ENCODE measurements around the gene LTA.

The LTA gene

DNA sequence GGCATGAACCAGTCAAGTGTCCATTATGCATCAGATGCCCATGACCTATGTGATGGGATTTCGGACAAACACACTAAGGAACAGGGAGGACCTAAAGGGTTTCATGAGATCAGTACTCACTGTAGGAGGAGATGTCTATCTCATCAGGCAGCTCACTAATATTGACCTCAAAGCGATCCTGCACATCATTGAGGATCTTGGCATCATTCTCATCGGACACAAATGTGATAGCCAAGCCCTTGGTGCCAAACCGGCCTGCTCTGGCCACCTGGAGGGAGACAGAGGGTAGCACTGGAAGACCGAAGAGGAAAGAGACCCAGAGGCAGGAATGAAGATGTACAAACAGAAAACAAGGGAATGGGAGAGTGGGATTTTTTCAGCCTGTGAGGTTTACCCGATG, 41.4 kb upstream of the LTA start:
- in situ Hi-C loops (cut with MboI; ENCODE audit: low pct_unique_long_range_greater_than_20kb, low sequenced_read_pairs, unreplicated experiment), result no loop called here
- no peak for DNase-seq (ENCODE audit: low spot score)
- TF ChIP-seq, protein P1, sequence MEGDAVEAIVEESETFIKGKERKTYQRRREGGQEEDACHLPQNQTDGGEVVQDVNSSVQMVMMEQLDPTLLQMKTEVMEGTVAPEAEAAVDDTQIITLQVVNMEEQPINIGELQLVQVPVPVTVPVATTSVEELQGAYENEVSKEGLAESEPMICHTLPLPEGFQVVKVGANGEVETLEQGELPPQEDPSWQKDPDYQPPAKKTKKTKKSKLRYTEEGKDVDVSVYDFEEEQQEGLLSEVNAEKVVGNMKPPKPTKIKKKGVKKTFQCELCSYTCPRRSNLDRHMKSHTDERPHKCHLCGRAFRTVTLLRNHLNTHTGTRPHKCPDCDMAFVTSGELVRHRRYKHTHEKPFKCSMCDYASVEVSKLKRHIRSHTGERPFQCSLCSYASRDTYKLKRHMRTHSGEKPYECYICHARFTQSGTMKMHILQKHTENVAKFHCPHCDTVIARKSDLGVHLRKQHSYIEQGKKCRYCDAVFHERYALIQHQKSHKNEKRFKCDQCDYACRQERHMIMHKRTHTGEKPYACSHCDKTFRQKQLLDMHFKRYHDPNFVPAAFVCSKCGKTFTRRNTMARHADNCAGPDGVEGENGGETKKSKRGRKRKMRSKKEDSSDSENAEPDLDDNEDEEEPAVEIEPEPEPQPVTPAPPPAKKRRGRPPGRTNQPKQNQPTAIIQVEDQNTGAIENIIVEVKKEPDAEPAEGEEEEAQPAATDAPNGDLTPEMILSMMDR (IDR thresholded peaks at IDR 0.05; ENCODE audit: extremely low read depth, insufficient read depth, missing control alignments), result no peak

DNA sequence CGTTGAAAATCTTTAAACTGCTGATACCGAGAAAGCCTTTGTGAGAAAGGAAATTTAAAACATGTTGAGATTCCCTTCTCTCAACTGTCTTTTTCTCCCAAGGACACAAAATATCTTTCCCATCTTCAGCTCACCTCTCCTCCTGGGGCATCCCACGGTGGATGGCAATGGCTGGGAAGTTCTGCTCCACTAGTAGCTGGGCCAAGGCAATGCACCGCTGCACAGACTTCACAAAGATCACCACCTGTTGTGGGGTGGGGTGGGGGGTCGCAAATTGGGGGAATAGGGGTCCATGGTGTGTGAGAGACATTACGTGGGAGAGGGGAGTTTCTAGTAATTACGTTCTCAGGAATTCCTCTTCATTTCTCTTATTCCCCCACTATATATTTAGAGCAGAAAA, 40.9 kb upstream of the LTA start:
- TF ChIP-seq, protein P1 (IDR thresholded peaks at IDR 0.05; ENCODE audit: extremely low read depth, insufficient read depth, missing control alignments), result no peak
- DNase-seq (ENCODE audit: low spot score), result no peak
- in situ Hi-C loops (cut with MboI; ENCODE audit: low pct_unique_long_range_greater_than_20kb, low sequenced_read_pairs, unreplicated experiment), result no loop called here

DNA sequence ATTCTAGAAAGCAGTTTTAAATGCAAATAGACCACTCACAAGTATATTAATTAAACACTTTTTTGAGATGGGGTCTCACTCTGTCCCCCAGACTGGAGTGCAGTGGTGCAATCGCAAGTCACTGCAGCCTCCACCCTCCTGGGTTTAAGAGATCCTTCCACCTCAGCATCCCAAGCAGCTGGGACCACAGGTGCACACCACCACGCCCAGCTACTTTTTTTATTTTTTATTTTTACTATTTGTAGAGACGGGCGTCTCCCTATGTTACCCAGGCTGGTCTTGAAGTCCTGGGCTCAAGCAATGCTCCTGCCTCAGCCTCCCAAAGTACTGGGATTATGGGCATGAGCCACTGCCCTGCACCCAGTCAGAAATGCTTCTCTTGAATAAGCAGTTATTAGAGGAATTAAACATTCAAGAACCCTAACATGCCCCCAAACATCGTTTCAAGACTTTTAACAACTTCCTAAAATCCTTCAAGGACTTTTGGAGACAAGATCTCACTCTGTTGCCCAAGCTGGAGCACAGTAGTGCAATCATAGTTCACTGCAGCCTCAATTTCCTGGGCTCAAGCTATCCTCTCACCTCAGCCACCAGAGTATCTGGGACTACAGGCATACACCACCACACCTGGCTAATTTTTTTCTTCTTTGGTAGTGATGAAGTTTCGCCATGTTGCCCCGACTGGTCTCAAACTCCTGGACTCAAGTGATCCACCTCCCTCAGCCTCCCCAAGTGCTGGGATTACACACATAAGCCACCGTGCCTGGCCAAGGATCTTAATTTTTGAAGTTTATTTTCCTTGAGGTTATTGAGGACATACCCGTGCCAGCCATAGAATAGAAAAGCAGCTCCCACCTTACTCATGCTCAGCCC, 40.1 kb upstream of the LTA start:
- TF ChIP-seq, protein P1 (IDR thresholded peaks at IDR 0.05; ENCODE audit: extremely low read depth, insufficient read depth, missing control alignments), result no peak
- DNase-seq (ENCODE audit: low spot score), result no peak
- in situ Hi-C loops (cut with MboI; ENCODE audit: low pct_unique_long_range_greater_than_20kb, low sequenced_read_pairs, unreplicated experiment), result no loop called here

DNA sequence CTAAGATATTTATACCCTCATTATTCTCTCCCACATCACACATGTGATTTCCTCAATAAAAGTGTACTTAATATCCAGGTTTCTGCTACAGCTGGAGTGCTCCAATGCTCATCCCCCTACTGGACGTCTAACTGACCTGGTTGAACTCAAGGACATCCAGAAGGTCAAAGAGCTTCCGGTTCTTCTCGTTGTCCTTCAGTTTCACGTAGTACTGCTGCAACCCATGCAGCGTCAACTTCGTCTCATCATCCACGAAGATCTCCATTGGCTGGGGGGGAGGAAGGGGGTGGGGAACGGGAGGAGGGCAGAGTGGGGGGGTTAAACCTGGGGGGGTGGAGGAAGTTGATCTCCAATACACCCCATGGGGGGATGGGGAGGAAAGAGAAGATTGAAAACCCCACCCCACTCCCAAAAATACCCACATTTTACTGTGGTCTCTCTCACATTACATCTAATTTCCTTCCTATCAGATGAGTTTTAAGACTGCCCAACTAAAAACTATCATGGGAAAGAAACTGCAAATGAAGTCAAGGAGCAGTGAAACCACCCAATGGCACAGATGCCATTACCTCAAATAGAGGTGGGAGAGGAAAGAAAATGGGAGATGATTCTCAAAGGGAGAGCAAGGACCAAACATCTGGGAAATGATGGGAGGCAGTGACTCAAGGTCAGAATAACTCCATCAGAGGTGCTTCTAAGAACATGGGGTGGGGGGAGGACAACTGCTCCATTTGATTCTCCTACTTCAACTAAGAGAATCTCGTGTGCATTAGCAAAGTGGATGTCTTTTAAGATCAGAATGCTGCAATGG, 39.2 kb upstream of the LTA start:
- in situ Hi-C loops (cut with MboI; ENCODE audit: low pct_unique_long_range_greater_than_20kb, low sequenced_read_pairs, unreplicated experiment), result no loop called here
- no peak for DNase-seq (ENCODE audit: low spot score)
- TF ChIP-seq, protein P1 (IDR thresholded peaks at IDR 0.05; ENCODE audit: extremely low read depth, insufficient read depth, missing control alignments), result no peak

DNA sequence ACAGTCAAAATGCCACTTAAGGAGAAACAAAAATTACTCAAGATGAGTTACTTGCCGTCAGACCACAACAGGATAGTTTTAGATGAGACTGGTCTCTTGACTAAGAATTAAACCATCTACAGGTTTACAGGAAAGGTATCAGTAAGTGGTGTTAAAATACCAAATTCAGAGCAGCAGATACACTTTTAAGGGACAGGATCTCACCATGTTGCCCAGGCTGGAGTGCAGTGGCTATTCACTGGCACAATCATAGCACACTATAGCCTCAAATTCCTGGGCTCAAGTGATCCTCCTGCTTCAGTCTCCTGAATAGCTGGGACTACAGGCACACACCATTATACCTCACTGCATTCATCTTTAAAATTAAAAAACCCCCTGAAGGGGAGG, 38.6 kb upstream of the LTA start:
- TF ChIP-seq, protein P1 (IDR thresholded peaks at IDR 0.05; ENCODE audit: extremely low read depth, insufficient read depth, missing control alignments), result no peak
- in situ Hi-C loops (cut with MboI; ENCODE audit: low pct_unique_long_range_greater_than_20kb, low sequenced_read_pairs, unreplicated experiment), result no loop called here
- no peak for DNase-seq (ENCODE audit: low spot score)

DNA sequence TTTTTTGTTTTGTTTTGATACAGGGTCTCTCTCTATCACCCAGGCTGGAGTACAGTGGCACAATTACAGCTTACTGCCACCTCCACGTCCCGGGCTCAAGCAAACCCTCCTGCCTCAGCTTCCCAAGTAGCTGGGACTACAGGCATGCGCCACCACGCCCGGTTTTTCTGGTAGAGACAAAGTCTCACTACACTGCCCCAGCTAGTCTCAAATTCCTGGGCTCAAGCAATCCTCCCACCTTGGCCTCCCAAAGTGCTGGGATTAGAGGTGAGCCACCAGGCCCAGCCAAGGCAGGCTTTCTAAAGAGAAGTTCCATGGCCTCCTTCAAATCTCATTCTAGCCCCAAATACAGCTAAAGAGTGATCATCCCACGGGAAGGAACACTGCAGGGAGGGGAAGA, 38.1 kb upstream of the LTA start:
- no peak for DNase-seq (ENCODE audit: low spot score)
- TF ChIP-seq, protein P1 (IDR thresholded peaks at IDR 0.05; ENCODE audit: extremely low read depth, insufficient read depth, missing control alignments), result no peak
- in situ Hi-C loops (cut with MboI; ENCODE audit: low pct_unique_long_range_greater_than_20kb, low sequenced_read_pairs, unreplicated experiment), result no loop called here

Measured in GM13977 (cell line).